Activated naive CD8-positive, alpha-beta T cell treated with anti-CD3 and anti-CD28 coated beads, Interleukin-2, amount 50 U/mL, for 16 hours (primary cell): ENCODE measurements around the gene KLHL25.

Source experiments
- DNase-seq: peaks from one replicate; pipeline ENCODE4 v3.0.0-alpha.2; 2020; ENCODE audit warnings: low read depth, low spot score

KLHL25 gene

GRCh38 chr15:85748176-85748575, 46.5 kb downstream of the KLHL25 start:
- DNase-seq: no peak

GRCh38 chr15:85746641-85747040, 48.1 kb downstream of the KLHL25 start:
- DNase-seq: no peak

GRCh38 chr15:85745525-85746150, 49.1 kb downstream of the KLHL25 start:
- DNase-seq: no peak

GRCh38 chr15:85745023-85745422, 49.7 kb downstream of the KLHL25 start:
- no peak for DNase-seq

- no peak for DNase-seq
These were observed 50.1 kb downstream of the KLHL25 start for GRCh38 chr15:85744579-85744978.

- DNase-seq: no peak
These were observed 51.2 kb downstream of the KLHL25 start for GRCh38 chr15:85743392-85744055.

GRCh38 chr15:85742186-85742821, 52.4 kb downstream of the KLHL25 start:
- no peak for DNase-seq

- no peak for DNase-seq
These were observed 53.1 kb downstream of the KLHL25 start for GRCh38 chr15:85741662-85742061.

GRCh38 chr15:85741021-85741421, 53.7 kb downstream of the KLHL25 start:
- no peak for DNase-seq

GRCh38 chr15:85737061-85737460, 57.7 kb downstream of the KLHL25 start:
- no peak for DNase-seq

GRCh38 chr15:85733416-85733815, 61.3 kb downstream of the KLHL25 start:
- no peak for DNase-seq

GRCh38 chr15:85730001-85730820, 64.5 kb downstream of the KLHL25 start:
- DNase-seq: no peak

- DNase-seq: no peak
These were observed 67.7 kb downstream of the KLHL25 start for GRCh38 chr15:85727068-85727467.

GRCh38 chr15:85726454-85726853, 68.3 kb downstream of the KLHL25 start:
- no peak for DNase-seq

GRCh38 chr15:85725564-85725963, 69.2 kb downstream of the KLHL25 start:
- DNase-seq: no peak

- DNase-seq: no peak
These were observed 69.7 kb downstream of the KLHL25 start for GRCh38 chr15:85725019-85725418.

GRCh38 chr15:85723960-85724945, 70.5 kb downstream of the KLHL25 start:
- DNase-seq: no peak

GRCh38 chr15:85722374-85723152, 72.2 kb downstream of the KLHL25 start:
- DNase-seq: no peak

GRCh38 chr15:85718981-85719380, 75.7 kb downstream of the KLHL25 start:
- DNase-seq: no peak

GRCh38 chr15:85718271-85718971, 76.3 kb downstream of the KLHL25 start:
- no peak for DNase-seq
